Left lung (tissue), 10 donors: ENCODE measurements around the gene AMH. TPM values are rescaled to one million over a fixed set of nuclear protein-coding genes. Genes with fewer than 3 reads are reported as not detected.

Experiments
- ATAC-seq: fragments of 200-7000 bp; cut with Tn5 transposase; one replicate; pipeline ENCODE4 v1.9.1; 2020; ENCODE audit warnings: moderate library complexity
- DNase-seq, 4 donors: peaks; one replicate each; pipeline ENCODE4 v3.0.0-alpha.2; 2013 to 2020
- H3K27ac ChIP-seq, 2 donors: fragments of 200-600 bp; sonication (generic) in 1 of 2; one replicate each; pipeline versions ENCODE4 v1.5.0 to v1.8.0; 2020 to 2021
- H3K27me3 ChIP-seq, 2 donors: fragments of 200-600 bp; sonication (generic) in 1 of 2; one replicate each; pipeline versions ENCODE4 v1.5.0 to v1.8.0; 2020 to 2021
- H3K36me3 ChIP-seq, 2 donors: fragments of 200-600 bp; sonication (generic) in 1 of 2; one replicate each; pipeline versions ENCODE4 v1.5.0 to v1.8.0; 2020 to 2021
- H3K4me1 ChIP-seq, 2 donors: fragments of 200-600 bp; one replicate each; pipeline ENCODE4 v1.8.0; 2021
- H3K4me3 ChIP-seq, 2 donors: fragments of 200-600 bp; sonication (generic) in 1 of 2; one replicate each; pipeline versions ENCODE4 v1.5.0 to v1.8.0; 2020 to 2021; ENCODE audit warnings: mild to moderate bottlenecking in 1 of 2
- H3K9me3 ChIP-seq, 2 donors: fragments of 200-600 bp; sonication (generic) in 1 of 2; one replicate each; pipeline versions ENCODE4 v1.5.0 to v1.8.0; 2020 to 2021
- CTCF ChIP-seq, 2 donors: fragments of 200-600 bp; sonication (generic) in 1 of 2; IDR thresholded peaks; one replicate each; pipeline versions ENCODE4 v1.5.0 to v1.8.0; 2021; ENCODE audit warnings: antibody characterized with exemption in 2 of 2
- intact Hi-C, 2 donors: fragments of 100-400 bp; cut with DNase I; formaldehyde crosslinking; loops; one replicate each; pipeline versions ENCODE4 v1.11.2 to v1.14.2; 2022
- polyA plus RNA-seq, 6 donors: library from polyadenylated mRNA; unstranded; fragments of 120-200 nt; gene quantifications; one replicate each; pipeline ENCODE4 v1.2.1, GENCODE V29; 2013; ENCODE audit not compliant: insufficient read length in 6 of 6
- total RNA-seq, 2 donors: library from RNA; stranded (reverse); fragmentation: NEBNext Ultra II Directional; extraction: Animal tissue kit (Norgen Biotek cat#: 25700); gene quantifications; one replicate each; pipeline ENCODE4 v1.2.1, GENCODE V29; 2021
- donor health status: DM: no; HTN: yes; CAD: no.
- donor health status: DM: no; HTN: no; CAD: no.

The AMH gene
- total and polyA plus RNA-seq, 8 donors: 0.13 to 3.7 (median 1.2) TPM

- no peak for TF ChIP-seq CTCF (IDR thresholded peaks at IDR 0.05)
- intact Hi-C loops: loop anchor here in 1 of 2 donors (10.0 kb wide), 1 partner anchor 78 kb away; the partner anchor contains the start of gene AP3D1
- Histone ChIP-seq H3K9me3 (no peaks in the 10 kb centered on the region), H3K4me3 (no peak overlapping the region), H3K27ac (no peak overlapping the region), H3K4me1 (peaks cover 11 to 37% of the 10 kb centered on the region in 2 donors), H3K27me3 (no peaks in the 10 kb centered on the region), H3K36me3 (peaks cover 0 to 68% of the 10 kb centered on the region in 2 donors)
- DNase-seq (no peak), ATAC-seq (no peak)
Measured at GRCh38 chr19:2232286-2233151, 16.6 kb upstream of the AMH start.

GRCh38 chr19:2233601-2234280, 15.4 kb upstream of the AMH start:
- H3K27ac ChIP-seq: peak overlapping the region in 1 of 2 donors; percentile 100
- H3K36me3 ChIP-seq: peaks cover 0 to 55% of the 10 kb centered on the region in 2 donors
- intact Hi-C loops: loop anchor here in 1 of 2 donors (10.0 kb wide), 1 partner anchor 79 kb away; the partner anchor contains the start of gene AP3D1
- ATAC-seq (no peak), DNase-seq (no peak)
- no peak for TF ChIP-seq CTCF (IDR thresholded peaks at IDR 0.05)
- no peaks in the 10 kb centered on the region for H3K9me3 ChIP-seq
- H3K4me3 ChIP-seq: no peak overlapping the region
- H3K27me3 ChIP-seq: no peaks in the 10 kb centered on the region
- peaks cover 21 to 49% of the 10 kb centered on the region in 2 donors for H3K4me1 ChIP-seq

- peaks cover 33 to 62% of the 10 kb centered on the region in 2 donors for H3K4me1 ChIP-seq
- no peak for TF ChIP-seq CTCF (IDR thresholded peaks at IDR 0.05)
- ATAC-seq (no peak), DNase-seq (no peak)
- H3K9me3 ChIP-seq: no peaks in the 10 kb centered on the region
- intact Hi-C loops: loop anchor here (5.0 to 10.0 kb wide), 2 partner anchors 37 to 80 kb away; partner anchors contain the start of gene AP3D1 (in 1 of the 2)
- H3K4me3 ChIP-seq: peak overlapping the region; percentile 83 to 98
- H3K27ac ChIP-seq: peak overlapping the region; percentile 98 to 100
- peaks cover 0 to 43% of the 10 kb centered on the region in 2 donors for H3K36me3 ChIP-seq
- no peaks in the 10 kb centered on the region for H3K27me3 ChIP-seq
Measured at GRCh38 chr19:2234996-2235380, 14.1 kb upstream of the AMH start.

- Histone ChIP-seq H3K9me3 (no peaks in the 10 kb centered on the region), H3K4me1 (peaks cover 39 to 67% of the 10 kb centered on the region in 2 donors), H3K36me3 (peaks cover 0 to 38% of the 10 kb centered on the region in 2 donors), H3K27ac (peak overlapping the region; percentile 98 to 100), H3K27me3 (no peaks in the 10 kb centered on the region), H3K4me3 (peak overlapping the region; percentile 83 to 98)
- ATAC-seq: peak; percentile 45
- TF ChIP-seq CTCF (IDR thresholded peaks at IDR 0.05): no peak
- intact Hi-C loops: loop anchor here (5.0 to 10.0 kb wide), 2 partner anchors 37 to 81 kb away; partner anchors contain the start of gene AP3D1 (in 1 of the 2)
- DNase-seq: peak in 1 of 4 donors; percentile 70
Measured at GRCh38 chr19:2235381-2236063, 13.6 kb upstream of the AMH start.
